B cell (primary cell): ENCODE data around the gene CASP9.

ENCODE experiments used
- CTCF ChIP-seq: fragments of 200-600 bp; IDR thresholded peaks from one replicate; pipeline ENCODE4 v1.8.0; 2022; ENCODE audit warnings: antibody characterized with exemption, mild to moderate bottlenecking
- EZH2 ChIP-seq: IDR thresholded peaks from 2 replicates; pipeline ENCODE4 v1.6.1; 2012; ENCODE audit warnings: borderline replicate concordance, low read depth, mild to moderate bottlenecking, moderate library complexity, low read length; ENCODE audit not compliant: insufficient read depth, poor library complexity, severe bottlenecking

- TF ChIP-seq CTCF (no peak), EZH2 (no peak)
Observed at GRCh38 chr1:15500184-15501178, 23.5 kb downstream of the CASP9 start.
